ENCODE measurements around the gene FAM180A. TPM values are rescaled to one million over a fixed set of nuclear protein-coding genes. Genes with fewer than 3 reads are reported as not detected.

FAM180A gene
- total and polyA plus RNA-seq, 9 of the 15 experiments (the other 6 are each of a cell fraction or from before 2014, with no cell fraction given) = not detected

- no peak overlapping the region for H2AFZ ChIP-seq (ENCODE audit: low read depth, low read length)
- in situ Hi-C loops (cut with MboI) (loop anchor here (5.0 kb wide), 1 partner anchor 514 kb away; no protein-coding TSS in a partner anchor), intact Hi-C loops (cut with micrococcal nuclease) (no loop called here)
- no peak overlapping the region for H3K4me2 ChIP-seq (ENCODE audit: insufficient read depth, low read length)
- WGBS (ENCODE audit: insufficient coverage, low coverage, missing lambda C conversion rate) = 18% methylated on average over 2 of the region's 2 CpGs
- CTCF ChIA-PET (ENCODE audit: low intra/inter-chr PET ratio) = no interaction called here
- peaks cover 24 to 43% of the 10 kb centered on the region in 2 experiments; a peak in 4 of 5 replicates for H3K27me3 ChIP-seq (ENCODE audit: control insufficient read depth in 2 of 2, insufficient read depth in 2 of 2, low read length in 2 of 2)
- no peak for FAIRE-seq
- H3K4me1 ChIP-seq (replicated peaks in 1 of 2; ENCODE audit: control insufficient read depth in 2 of 2, insufficient read depth in 2 of 2, low read length in 2 of 2) = peaks cover 3 to 5% of the 10 kb centered on the region in 2 experiments; a peak in 3 of 5 replicates
- H3K9ac ChIP-seq (ENCODE audit: insufficient read depth in 1 of 2, low read depth in 2 of 2, low read length in 2 of 2) = no peak overlapping the region
- H3K4me3 ChIP-seq = no peak overlapping the region
- no peaks in the 10 kb centered on the region for H3K9me1 ChIP-seq (ENCODE audit: control insufficient read depth, insufficient read depth, low read length)
- TF ChIP-seq SNRNP70 (optimal IDR thresholded peaks at IDR 0.05; ENCODE audit: low read depth, low read length) (no peak), NFIX (CRISPR knock-in tag; IDR thresholded peaks at IDR 0.05; ENCODE audit: low read depth) (no peak), ZBTB1 (CRISPR knock-in tag; IDR thresholded peaks at IDR 0.05; ENCODE audit: borderline replicate concordance, low read depth) (no peak), HNRNPUL1 (IDR thresholded peaks at IDR 0.05; ENCODE audit: low read length) (no peak), ZNF347 (CRISPR knock-in tag; IDR thresholded peaks at IDR 0.05; ENCODE audit: low read depth) (no peak), MCM2 (IDR thresholded peaks at IDR 0.05; ENCODE audit: low read depth) (no peak), ZNF23 (CRISPR knock-in tag; IDR thresholded peaks at IDR 0.05) (no peak), SAP30 (IDR thresholded peaks at IDR 0.05; ENCODE audit: borderline replicate concordance, insufficient read depth, low read depth, low read length, poor library complexity, severe bottlenecking) (no peak)
- H3K9me3 ChIP-seq (replicated peaks; ENCODE audit: control insufficient read depth, insufficient read depth, low read depth, low read length) = no peaks in the 10 kb centered on the region
- no peak overlapping the region for H3K27ac ChIP-seq (ENCODE audit: extremely low read depth, low read depth, low read length)
- no peak for ATAC-seq
- no peaks in the 10 kb centered on the region for H4K20me1 ChIP-seq (replicated peaks; ENCODE audit: control insufficient read depth, insufficient read depth, low read length)
- no peaks in the 10 kb centered on the region for H3K79me2 ChIP-seq (ENCODE audit: control insufficient read depth, insufficient read depth, low read length)
- H3K36me3 ChIP-seq (ENCODE audit: control insufficient read depth, insufficient read depth, low read length) = no peaks in the 10 kb centered on the region
- no TSS peak for BruUV-seq (replicated peaks)
- POLR2A ChIA-PET = no interaction called here
- DNase-seq (ENCODE audit: extremely low read depth in 1 of 4, low spot score in 3 of 4) = no peak
Observed at GRCh38 chr7:135795846-135796570, 47.4 kb upstream of the FAM180A start.

All from K562 (cell line).